ENCODE data around the gene RALGPS1.

RALGPS1 gene

GRCh38 chr9:127195976-127196825, 281.6 kb downstream of the RALGPS1 start:
- no peak for DNase-seq

- no peak for DNase-seq
Observed at GRCh38 chr9:127196826-127197145, 282.2 kb downstream of the RALGPS1 start.

- no peak for DNase-seq
Observed at GRCh38 chr9:127197186-127197860, 282.7 kb downstream of the RALGPS1 start.

GRCh38 chr9:127197861-127198430, 283.4 kb downstream of the RALGPS1 start:
- DNase-seq = no peak

GRCh38 chr9:127198587-127198986, 284.0 kb downstream of the RALGPS1 start:
- no peak for DNase-seq

GRCh38 chr9:127199001-127199791, 284.6 kb downstream of the RALGPS1 start:
- DNase-seq = peak; percentile 63 to 89

GRCh38 chr9:127200106-127200862, 285.7 kb downstream of the RALGPS1 start:
- DNase-seq = peak; percentile 20 to 40

- DNase-seq = no peak
Observed at GRCh38 chr9:127201071-127201541, 286.5 kb downstream of the RALGPS1 start.

GRCh38 chr9:127201731-127202130, 287.1 kb downstream of the RALGPS1 start:
- no peak for DNase-seq

GRCh38 chr9:127202461-127203169, 288.0 kb downstream of the RALGPS1 start:
- DNase-seq = no peak

- peak in 1 of 2 experiments; percentile 56 for DNase-seq
Observed at GRCh38 chr9:127203681-127204327, 289.2 kb downstream of the RALGPS1 start.

- DNase-seq = peak; percentile 97 to 99
Observed at GRCh38 chr9:127204771-127205470, 290.3 kb downstream of the RALGPS1 start.

GRCh38 chr9:127205952-127206351, 291.4 kb downstream of the RALGPS1 start:
- DNase-seq = no peak

- DNase-seq = no peak
Observed at GRCh38 chr9:127206666-127207065, 292.1 kb downstream of the RALGPS1 start.

- no peak for DNase-seq
Observed at GRCh38 chr9:127207734-127208410, 293.3 kb downstream of the RALGPS1 start.

GRCh38 chr9:127208416-127208815, 293.8 kb downstream of the RALGPS1 start:
- no peak for DNase-seq

- no peak for DNase-seq
Observed at GRCh38 chr9:127209220-127209619, 294.6 kb downstream of the RALGPS1 start.

GRCh38 chr9:127209948-127210640, 295.5 kb downstream of the RALGPS1 start:
- DNase-seq = no peak

Data from NCI-H524 (cell line).